ENCODE measurements around the gene CYSTM1.

Gene CYSTM1

GRCh38 chr5:140250386-140250785, 75.4 kb downstream of the CYSTM1 start:
- Histone ChIP-seq H3K36me3 (ENCODE audit: control insufficient read depth in 2 of 2, insufficient read depth in 1 of 2, low read length in 2 of 2) (peaks cover 7 to 33% of the 10 kb centered on the region in 2 experiments), H3K27ac (ENCODE audit: extremely low read depth, low read depth, low read length) (no peak overlapping the region), H3K9me3 (ENCODE audit: control insufficient read depth, insufficient read depth, low read depth, low read length) (no peaks in the 10 kb centered on the region), H3K4me3 (ENCODE audit: low read depth, low read length) (no peak overlapping the region), H3K4me1 (ENCODE audit: control insufficient read depth, insufficient read depth, low read length) (peaks cover 3% of the 10 kb centered on the region; the same call in 1 of the 2 replicates)
- CTCF ChIA-PET = interaction anchor here (0.5 to 2.0 kb wide), 3 partner anchors 8 to 315 kb away, joined by 3 to 8 read pairs (median 7); no protein-coding TSS in a partner anchor
- TF ChIP-seq, protein P1, sequence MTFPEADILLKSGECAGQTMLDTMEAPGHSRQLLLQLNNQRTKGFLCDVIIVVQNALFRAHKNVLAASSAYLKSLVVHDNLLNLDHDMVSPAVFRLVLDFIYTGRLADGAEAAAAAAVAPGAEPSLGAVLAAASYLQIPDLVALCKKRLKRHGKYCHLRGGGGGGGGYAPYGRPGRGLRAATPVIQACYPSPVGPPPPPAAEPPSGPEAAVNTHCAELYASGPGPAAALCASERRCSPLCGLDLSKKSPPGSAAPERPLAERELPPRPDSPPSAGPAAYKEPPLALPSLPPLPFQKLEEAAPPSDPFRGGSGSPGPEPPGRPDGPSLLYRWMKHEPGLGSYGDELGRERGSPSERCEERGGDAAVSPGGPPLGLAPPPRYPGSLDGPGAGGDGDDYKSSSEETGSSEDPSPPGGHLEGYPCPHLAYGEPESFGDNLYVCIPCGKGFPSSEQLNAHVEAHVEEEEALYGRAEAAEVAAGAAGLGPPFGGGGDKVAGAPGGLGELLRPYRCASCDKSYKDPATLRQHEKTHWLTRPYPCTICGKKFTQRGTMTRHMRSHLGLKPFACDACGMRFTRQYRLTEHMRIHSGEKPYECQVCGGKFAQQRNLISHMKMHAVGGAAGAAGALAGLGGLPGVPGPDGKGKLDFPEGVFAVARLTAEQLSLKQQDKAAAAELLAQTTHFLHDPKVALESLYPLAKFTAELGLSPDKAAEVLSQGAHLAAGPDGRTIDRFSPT (tag by site-specific recombination; IDR thresholded peaks at IDR 0.05) = no peak
- TF ChIP-seq ZNF596 (tag by site-specific recombination; IDR thresholded peaks at IDR 0.05) (no peak), ZFP3 (tag by site-specific recombination; IDR thresholded peaks at IDR 0.05; ENCODE audit: low read depth) (no peak), ZNF132 (tag by site-specific recombination; IDR thresholded peaks at IDR 0.05; ENCODE audit: borderline replicate concordance) (no peak), ZNF654 (tag by site-specific recombination; IDR thresholded peaks at IDR 0.05; ENCODE audit: low read depth) (no peak), ZNF19 (tag by site-specific recombination; IDR thresholded peaks at IDR 0.05; ENCODE audit: low read depth) (no peak), ZNF514 (tag by site-specific recombination; IDR thresholded peaks at IDR 0.05) (no peak), BCL11A (tag by site-specific recombination; IDR thresholded peaks at IDR 0.05; ENCODE audit: low read depth) (no peak), ZNF341 (tag by site-specific recombination; IDR thresholded peaks at IDR 0.05; ENCODE audit: low read depth) (no peak), ZNF621 (tag by site-specific recombination; IDR thresholded peaks at IDR 0.05) (no peak), SP3 (tag by site-specific recombination; IDR thresholded peaks at IDR 0.05) (no peak), ZNF112 (tag by site-specific recombination; IDR thresholded peaks at IDR 0.05) (no peak), GLI4 (tag by site-specific recombination; IDR thresholded peaks at IDR 0.05) (no peak), INSM2 (tag by site-specific recombination; IDR thresholded peaks at IDR 0.05) (no peak), GFI1B (tag by site-specific recombination; IDR thresholded peaks at IDR 0.05) (no peak), ZNF366 (tag by site-specific recombination; conservative IDR thresholded peaks at IDR 0.05) (no peak), ZNF521 (tag by site-specific recombination; IDR thresholded peaks at IDR 0.05) (no peak), ZBTB44 (tag by site-specific recombination; IDR thresholded peaks at IDR 0.05) (no peak), ZNF449 (tag by site-specific recombination; IDR thresholded peaks at IDR 0.05) (no peak)
- TF ChIP-seq, protein P2, sequence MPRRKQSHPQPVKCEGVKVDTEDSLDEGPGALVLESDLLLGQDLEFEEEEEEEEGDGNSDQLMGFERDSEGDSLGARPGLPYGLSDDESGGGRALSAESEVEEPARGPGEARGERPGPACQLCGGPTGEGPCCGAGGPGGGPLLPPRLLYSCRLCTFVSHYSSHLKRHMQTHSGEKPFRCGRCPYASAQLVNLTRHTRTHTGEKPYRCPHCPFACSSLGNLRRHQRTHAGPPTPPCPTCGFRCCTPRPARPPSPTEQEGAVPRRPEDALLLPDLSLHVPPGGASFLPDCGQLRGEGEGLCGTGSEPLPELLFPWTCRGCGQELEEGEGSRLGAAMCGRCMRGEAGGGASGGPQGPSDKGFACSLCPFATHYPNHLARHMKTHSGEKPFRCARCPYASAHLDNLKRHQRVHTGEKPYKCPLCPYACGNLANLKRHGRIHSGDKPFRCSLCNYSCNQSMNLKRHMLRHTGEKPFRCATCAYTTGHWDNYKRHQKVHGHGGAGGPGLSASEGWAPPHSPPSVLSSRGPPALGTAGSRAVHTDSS (tag by site-specific recombination; IDR thresholded peaks at IDR 0.05) = no peak
- POLR2A ChIA-PET = interaction anchor here (1.0 kb wide), 1 partner anchor 96 kb away, joined by 3 read pairs; the partner anchor contains the start of gene HBEGF
